HG03097 (cell line): Measurements from ENCODE around the gene EPHA8.

Experiments
- ATAC-seq: cut with Tn5 transposase; IDR thresholded peaks from one replicate; pipeline ENCODE4 v1.9.1; 2021; ENCODE audit not compliant: unreplicated experiment, low FRiP score

The EPHA8 gene

DNA sequence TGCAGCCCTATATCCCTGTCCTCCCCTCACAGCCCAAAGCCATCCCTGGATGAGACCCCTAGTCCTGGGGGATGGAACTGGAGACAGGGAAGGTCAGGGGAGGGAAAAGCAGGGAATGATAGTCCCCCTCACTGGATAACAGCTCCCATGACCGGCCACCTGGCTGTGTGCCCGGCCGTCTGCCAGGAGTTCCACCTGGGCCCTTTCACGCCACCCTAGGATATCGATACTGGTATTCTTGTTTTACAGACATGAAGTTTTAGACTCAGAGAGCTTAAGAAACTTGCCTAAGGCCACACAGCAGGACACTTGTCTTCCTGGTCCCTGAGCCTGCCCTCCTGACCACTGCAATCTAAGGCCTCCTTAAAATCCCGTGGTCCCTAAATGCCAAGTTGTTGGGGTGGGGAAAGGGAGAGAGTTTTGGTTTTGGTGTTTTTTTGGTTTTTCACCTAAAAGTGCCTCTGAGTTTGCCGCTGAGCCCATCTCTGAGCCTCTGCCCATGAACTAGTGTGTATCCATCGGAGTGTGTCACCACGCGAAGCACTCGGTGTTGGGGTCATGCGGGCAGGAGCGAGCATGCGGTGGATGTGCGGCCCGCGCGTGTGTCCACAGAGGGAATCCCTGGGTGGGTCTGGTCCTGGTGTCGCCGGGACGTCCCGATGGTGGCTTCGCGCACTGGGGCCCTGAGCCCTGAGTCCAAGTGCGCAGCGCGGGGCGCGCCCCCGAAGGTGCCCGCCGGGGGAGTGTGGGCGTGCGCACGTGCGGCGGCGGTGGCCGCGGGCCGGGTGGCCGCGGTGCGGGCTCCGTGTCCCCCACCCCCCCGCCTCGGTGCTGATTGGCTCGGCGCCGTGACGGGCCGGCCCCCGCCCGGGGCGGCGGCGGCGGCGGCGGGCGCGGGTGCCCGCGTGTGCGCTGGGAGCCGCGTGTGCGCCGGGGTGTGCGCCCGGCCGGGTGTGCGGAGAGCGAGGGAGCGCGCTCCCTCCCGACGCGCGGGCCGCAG, at the start of gene EPHA8:
EPHA8 (plus strand) TSS at position 906 of the 1,000 bp plus-strand sequence. CDS start 147 bp downstream, outside the sequence.
- ATAC-seq, result no peak

DNA sequence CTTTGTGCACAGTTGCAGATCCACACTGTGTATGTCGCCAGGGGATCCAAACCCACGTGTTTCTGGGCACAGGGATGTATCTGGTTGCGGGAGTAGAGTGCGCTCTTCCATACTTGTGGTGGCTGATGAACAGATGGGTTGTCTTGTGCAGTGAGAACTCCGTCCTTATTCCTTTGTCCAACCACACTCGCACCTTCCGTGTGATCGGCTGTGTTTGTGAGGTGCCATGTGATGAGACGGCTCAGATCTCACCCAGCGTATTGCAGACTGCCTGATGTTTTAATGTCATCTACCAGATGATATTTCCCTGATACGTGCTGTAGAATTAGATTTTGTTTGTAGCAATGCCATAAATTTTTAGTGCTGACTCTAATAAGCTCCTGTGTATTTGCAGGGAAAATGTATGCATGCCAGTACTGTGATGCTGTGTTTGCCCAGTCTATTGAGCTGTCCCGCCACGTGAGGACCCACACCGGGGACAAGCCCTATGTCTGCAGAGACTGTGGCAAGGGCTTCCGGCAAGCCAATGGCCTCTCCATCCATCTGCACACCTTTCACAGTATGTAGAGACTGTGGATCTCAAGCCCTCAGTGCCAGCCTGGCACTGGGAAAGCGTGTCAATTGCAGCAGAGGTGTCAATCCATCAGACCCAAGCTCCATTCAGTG, 46.2 kb upstream of the EPHA8 start:
- ATAC-seq, result no peak

DNA sequence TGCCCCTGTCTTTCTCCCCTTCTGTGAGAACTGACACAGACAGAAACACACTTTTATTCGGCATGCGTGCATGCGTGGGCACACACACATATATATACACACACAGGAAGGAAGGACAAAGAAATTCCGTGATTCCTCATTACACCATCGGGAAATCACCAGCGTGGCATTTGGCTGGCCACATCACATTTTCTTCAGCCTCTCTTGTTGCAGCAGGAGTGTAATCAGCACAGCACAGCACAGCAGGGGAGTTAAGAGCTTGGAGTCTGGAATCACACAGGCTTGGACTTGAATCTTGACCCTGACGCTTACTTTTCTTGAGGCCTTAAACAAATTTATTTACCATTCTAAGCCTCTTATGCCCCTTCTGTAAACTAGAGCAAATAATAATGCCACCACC, 45.3 kb upstream of the EPHA8 start:
- ATAC-seq, result no peak

DNA sequence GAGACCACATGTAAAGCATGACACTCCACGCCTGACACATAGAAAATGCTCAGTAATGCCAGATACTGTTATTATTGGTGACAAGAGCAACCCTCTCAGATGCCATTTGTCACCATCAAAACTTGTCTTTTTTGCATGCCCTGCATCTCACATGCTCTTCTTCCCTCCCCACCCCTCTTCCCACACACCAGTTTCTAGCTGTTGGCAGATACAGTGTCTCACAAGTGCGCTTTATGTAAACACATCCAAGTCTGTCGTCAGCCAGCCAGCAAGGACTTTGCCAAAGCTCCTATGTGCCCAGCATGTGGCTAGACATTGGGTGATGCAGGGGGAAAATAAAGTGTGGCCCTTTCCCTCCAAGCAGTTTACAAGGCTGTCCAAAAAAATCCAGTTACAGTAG, 44.9 kb upstream of the EPHA8 start:
- ATAC-seq, result no peak

DNA sequence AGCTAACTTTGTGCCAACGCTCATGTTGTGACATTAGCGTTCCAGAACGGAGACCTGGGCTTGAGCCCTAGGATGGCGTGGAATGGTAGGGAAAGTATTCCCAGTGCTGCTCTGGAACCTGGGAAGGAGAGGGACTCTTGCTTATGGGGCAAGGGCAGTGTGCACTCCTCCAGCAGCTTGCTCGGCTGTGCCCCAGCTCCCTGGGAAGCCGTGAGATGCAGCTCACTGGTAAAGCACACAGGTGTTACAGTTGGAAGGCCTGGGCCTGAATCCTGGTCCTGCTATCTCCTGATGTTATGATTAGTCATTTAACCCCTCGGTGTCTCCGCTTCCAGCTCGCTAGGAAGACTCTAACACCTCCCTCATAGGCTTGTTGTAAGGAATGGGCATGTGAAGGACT, 42.4 kb upstream of the EPHA8 start:
- no peak for ATAC-seq

DNA sequence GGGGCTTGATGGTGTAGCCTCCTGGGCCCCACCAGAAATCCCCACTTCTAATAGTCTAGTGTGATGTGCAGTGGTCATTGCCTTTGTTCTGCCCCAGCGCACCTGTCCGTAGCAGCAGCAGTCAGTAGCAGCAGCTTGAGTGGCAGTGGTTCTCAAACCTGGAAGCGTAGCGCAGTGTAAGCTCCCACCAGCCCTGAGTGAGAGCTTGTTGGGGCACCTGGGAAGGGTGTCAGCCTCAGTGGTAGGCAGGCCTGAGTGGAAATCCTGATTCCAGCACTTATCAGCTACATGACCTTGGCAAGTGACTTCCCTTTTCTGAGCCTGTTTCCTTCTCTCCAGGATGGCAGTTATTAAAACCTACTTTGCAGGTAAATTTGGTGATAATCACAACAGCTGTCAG, 41.6 kb upstream of the EPHA8 start:
- no peak for ATAC-seq

DNA sequence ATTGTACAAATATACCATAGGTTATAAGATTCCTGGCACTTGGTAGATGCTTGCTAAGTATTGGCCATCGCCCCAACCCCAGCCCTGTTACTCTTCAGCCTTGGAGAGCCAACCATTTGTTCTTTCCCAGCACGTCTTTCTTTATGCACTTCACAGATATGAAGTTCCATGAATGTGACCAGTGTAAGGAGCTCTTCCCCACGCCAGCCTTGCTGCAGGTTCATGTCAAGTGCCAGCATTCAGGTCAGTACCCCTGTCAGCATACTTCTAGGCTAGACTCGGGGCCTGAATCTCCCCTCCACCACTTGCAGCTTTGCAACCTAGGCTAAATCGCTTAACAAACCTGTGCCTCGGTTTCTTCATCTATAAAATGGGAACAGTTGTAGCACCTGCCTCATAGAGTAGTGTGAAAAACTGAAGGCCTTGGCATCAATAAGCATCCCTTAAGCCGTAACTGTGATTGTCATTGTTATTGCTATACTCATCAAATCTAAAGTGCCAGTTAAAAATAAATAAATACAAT, 41.0 kb upstream of the EPHA8 start:
- ATAC-seq, result no peak

DNA sequence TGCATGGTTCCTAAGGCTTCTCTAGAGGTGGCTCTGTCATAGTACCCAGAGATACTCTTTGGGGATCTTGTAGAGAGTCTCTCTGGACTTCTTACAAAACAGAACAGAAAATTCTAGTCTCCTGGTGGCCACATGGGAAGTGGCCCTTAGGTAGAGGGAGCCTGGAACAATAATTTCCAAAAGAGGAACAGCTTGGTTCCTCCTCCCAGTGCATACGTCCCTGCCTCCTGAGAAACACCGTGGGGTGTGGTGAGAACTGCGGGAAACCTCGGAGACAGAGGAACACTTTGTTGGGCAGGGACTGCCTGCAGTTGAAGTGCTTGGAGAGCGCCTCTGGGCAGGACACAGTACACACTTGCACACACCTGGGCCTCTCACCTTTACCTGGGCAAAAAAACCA, 38.8 kb upstream of the EPHA8 start:
- ATAC-seq, result no peak

DNA sequence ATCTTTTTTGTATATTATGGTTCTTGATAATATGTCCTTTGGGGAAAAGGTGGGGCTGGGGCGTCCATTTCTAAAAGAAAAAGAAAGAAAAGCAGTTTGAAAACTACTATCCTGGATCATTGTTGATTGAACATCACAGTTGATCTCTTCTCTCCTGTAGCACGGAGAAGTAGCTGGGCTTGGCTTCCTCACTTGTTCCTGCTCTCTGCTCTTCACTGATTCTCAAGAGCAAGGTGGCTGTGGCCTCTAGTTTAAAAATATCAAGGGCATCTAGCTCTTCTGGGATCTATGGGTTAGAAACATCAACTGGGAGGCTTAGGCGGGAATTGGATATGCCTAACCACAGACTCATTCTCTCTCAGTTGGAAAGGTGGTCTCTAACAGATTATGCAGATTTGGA, 38.1 kb upstream of the EPHA8 start:
- ATAC-seq, result no peak

DNA sequence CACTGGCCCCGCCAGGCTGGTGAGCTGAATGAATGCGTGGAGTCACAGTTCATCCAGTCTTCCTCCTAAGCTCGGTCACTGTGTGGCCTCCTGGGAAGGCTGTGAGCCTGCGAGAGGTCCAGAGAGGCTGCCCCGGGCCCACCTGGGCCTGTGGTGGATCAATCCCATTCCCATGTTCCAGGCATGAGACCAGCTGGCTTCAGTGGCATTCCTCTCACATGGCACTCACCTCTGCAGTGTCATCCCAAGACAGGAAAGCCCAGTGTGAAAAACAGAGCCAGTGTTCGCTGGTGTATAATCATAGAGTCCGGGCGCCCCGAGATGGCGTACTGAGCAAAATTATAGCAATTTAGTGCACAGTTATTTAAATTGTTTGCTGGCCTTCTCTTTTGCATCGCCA, 37.6 kb upstream of the EPHA8 start:
- ATAC-seq, result no peak

DNA sequence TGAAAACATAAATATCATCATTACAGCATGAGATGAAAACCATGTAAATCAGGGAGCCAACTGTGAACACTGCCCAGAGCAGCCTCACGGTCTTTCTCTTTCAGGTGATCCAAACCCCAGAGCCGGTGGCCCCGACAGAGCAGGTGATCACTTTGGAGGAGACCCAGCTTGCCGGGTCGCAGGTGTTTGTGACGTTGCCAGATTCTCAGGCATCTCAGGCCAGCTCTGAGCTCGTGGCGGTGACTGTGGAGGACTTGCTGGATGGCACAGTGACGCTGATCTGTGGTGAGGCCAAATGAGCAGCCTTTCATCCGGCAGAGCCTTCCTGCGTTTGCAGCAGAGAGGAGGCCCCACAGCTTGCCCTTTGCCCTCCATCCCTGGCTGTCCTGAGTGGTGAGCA, 37.2 kb upstream of the EPHA8 start:
- ATAC-seq, result no peak

DNA sequence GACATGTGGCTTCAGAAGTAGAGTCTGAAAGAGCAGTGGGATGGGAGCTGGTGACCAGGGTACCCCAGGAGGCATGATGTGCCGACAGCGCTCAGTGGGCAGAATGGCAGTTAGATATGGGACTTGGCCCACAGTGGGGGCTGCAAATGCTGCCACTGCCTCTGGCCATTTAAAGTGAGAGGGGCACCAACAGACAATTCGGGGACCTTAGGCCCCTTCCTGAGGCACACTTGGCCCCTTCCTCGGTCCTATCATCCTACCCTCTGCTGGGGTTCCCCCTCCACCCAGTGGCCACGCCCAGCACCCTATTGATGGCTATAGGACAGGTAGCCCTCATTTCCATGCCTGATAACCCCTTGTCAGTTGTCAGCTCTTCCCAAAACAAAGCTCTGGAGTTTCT, 36.6 kb upstream of the EPHA8 start:
- ATAC-seq, result no peak

DNA sequence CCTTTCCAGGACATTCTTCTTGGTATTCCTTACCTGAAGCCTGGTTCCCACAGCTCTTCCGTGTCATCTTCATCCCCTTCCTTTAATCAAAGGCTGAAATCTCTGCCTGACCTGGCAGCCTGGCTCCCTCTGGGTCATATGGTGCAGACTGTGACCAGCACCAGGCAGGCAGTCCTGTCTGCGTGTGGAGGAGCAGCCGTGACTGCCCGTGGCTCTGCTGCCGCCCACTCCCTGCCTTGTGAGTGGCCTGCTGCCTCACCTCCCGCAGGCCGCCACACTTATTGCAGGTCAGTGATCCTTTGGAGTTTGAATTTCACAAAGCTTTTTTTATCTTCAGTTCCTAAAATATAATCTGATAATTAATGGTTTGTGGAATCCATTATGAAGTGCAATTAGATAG, 36.2 kb upstream of the EPHA8 start:
- ATAC-seq, result no peak

DNA sequence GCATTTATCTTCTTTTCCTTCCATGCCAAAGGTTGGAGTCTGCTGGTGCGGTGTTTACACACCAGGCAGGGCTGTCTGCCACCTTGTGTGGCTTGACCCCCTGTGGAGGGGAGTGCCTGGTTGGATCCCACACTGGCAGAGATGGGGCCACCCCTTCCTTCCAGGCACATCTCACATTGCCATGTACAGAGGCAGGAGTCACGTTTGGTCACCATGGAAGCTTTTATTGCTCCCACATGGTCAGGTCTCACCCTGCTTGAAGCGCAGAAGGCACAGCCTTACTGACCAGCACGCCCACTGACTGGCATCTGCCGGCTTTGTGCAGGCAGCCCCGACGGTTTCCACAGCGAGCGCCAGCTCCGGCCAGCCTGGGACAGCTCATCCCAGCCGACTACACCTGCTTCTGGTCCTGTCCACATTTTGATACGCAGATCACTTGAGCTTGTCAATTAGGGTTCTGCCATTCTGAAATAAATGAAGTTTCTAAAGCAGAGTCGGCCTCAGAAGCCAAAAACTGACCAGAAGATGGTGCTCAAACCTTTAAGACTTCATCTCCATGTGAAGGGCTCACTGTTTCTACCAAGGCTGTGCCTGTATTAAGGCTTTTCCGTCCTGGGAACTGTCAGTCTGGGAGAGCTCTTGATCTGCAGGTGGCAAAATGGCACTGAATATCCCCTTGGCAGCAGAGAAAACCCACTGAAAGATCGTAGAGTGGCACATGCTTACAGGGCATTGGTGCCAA, 35.6 kb upstream of the EPHA8 start:
- no peak for ATAC-seq

DNA sequence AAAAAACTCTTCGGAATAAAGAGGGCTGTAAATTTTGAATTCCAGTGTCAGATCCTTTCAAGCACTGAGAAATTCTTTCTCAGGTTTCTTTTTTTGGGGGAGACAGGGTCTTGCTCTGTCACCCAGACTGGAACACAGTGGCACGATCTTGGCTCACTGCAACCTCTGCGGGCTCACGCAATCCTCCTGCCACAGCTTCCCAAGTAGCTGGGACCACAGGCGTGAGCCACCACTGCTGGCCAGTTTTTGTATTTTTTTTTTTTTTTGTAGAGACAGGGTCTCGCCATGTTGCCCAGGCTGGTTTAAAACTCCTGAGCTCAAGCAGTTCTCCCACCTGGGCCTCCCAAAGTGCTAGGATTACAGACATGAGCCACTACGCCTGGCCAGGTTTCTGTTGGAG, 34.8 kb upstream of the EPHA8 start:
- ATAC-seq, result no peak

DNA sequence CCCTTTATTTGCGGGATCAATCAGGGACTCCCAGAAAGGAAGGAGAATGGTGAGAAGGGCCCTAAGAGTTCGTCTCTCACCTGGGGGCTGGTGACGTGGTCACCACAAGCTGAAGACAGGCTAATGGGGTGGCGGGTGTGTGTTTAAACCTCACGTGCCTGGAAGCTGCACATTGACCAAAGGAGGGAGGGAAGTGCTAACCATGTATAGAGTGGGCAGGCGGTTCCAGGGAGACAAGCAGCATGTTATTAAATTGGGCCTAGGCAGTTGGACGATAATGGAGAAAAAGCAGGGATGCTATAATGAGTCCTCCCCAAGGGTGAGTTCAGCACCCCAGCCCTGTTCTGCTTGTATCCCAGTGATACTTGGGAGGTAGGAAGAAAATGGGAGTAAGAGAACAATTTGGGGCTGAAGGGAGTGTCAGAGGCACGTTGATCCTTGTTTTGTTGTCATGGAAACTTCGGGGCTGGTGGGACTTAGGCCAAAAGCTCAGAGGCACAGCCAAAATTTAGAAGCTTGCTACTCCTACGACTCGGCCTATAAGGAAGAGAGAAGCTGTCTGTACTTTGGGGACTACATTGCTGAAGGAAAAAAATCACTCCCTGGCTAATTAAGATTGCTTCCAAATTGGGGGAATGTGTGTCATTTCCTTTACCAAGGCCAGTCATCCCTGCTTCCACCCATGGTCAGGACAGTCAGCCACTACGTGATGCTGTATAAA, 33.2 kb upstream of the EPHA8 start:
- no peak for ATAC-seq

DNA sequence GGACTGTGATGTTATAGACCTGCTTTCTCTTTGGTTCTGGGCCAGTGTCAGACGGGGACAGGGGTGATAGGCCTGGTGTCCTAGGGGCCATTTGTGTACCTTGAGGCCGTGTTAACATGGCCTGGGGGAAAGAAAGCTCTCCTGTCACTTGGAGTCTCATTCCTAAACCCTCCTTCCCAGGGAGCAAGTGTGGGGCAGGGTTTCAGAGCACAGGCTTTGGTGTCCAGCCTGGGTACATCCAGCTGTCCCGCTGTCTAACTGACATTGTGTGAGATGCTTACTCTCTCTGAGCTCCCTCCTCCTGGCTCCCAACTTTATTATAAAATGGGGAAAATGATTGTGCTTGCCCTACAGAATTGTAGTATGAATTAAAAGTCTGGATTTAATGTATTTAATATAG, 32.6 kb upstream of the EPHA8 start:
- no peak for ATAC-seq

DNA sequence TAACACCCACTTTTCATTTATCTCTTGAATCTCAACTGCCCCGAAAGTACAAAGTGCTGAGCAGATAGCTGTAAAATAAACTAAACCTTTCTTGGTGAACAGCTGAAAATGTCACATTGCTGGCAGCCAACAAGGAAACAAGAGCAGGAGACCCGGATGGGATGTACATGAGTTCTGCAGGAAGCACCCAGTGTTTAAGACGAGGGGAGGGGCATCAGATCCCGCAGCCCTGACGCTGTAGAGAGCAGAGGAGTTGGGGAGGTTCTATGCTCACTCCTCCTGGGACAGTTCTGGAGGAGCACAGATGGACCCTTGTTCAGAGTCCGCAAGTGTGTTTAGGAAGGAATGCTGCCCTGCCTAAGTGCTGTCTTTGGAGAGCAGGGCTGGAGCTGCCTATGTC, 32.0 kb upstream of the EPHA8 start:
- ATAC-seq, result no peak

DNA sequence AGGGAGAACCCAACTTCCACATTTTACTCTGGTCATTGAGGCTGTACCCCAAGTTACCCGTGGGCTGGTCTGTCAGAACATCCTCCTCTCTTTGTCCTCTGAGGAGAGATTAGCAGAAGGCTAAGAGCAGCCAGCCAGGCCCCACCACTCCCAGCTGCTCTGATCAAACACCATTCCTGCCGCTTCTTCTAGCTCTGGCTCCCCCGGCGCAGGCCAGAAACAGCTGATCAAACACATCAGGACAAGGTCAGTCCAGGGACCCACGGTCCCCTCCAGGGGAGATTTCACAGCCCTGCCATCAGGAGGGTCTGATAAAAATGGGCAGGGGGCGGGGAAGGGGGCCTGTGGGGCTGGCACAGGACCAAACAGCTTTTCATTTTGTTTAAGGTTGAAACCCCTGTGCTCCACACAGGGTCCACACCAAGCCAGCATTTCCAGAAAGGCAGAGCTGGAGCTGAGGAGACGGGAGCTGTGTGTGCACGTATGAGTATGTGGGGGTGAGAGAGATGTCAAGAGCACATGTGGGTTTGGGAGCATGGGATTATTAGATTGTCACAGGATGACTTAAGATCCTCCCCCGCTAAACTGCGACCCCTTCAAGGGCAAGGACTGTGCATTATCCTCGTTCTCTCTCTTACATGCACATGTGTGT, 29.9 kb upstream of the EPHA8 start:
- ATAC-seq, result no peak

DNA sequence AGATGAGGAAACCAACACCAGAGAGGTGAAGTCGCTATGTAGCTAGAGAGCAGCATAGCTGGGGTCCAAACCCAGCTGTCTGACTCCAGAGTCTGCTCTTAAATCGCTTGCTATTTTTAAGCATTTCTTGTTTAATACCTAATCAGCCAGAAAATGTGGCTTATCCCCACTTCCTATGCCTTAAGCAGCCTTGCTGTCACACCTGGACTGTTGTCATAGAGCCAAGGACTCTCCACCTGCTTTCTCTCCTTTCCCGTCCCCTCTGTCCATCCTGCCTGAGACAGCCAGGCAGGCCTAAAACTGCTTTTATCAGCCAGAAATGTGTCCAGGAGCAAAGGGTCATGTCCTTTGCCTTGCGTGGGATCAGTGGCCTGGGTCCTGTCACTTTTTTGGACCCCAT, 28.3 kb upstream of the EPHA8 start:
- ATAC-seq, result no peak
